ENCODE measurements around the gene LRP1B.

- TF ChIP-seq CTCF (IDR thresholded peaks at IDR 0.05): no peak
- no peak for TF ChIP-seq TCF7 (CRISPR knock-in tag; IDR thresholded peaks at IDR 0.05; ENCODE audit: low read depth)
- no peak for TF ChIP-seq ZNF138 (CRISPR knock-in tag; conservative IDR thresholded peaks at IDR 0.05)
- TF ChIP-seq USF2 (CRISPR knock-in tag; IDR thresholded peaks at IDR 0.05): no peak
- TF ChIP-seq ATF3 (CRISPR knock-in tag; conservative IDR thresholded peaks at IDR 0.05): no peak
- no peak for TF ChIP-seq MLX (CRISPR knock-in tag; IDR thresholded peaks at IDR 0.05)
Observed at GRCh38 chr2:142131010-142131669, at the start of gene LRP1B.

Data from WTC11 (cell line).